Gastrocnemius medialis (tissue), 4 donors: ENCODE data around the gene TMEM92. TPM values are rescaled to one million over a fixed set of nuclear protein-coding genes. Genes with fewer than 3 reads are reported as not detected.

Experiments
- ATAC-seq, 2 donors: fragments of 150-250 bp; one replicate each; pipeline ENCODE4 v1.9.1; 2016
- DNase-seq, 2 donors: peaks; one replicate each; pipeline ENCODE4 v3.0.0-alpha.2; 2019
- H3K27ac ChIP-seq, 4 donors: fragments of 200-600 bp; sonication (generic); 1 replicate in 1 of 4; 2 replicates in 3 of 4; pipeline ENCODE4 v1.5.1; 2016 to 2018; ENCODE audit warnings: mild to moderate bottlenecking in 2 of 4, moderate library complexity in 1 of 4
- H3K27me3 ChIP-seq, 3 donors: fragments of 200-600 bp; sonication (generic) in 2 of 3; 1 replicate in 1 of 3; 2 replicates in 2 of 3; pipeline versions ENCODE4 v1.5.1 to v1.6.0; 2016 to 2019; ENCODE audit warnings: mild to moderate bottlenecking in 1 of 3, moderate library complexity in 1 of 3
- H3K36me3 ChIP-seq, 2 donors: fragments of 200-600 bp; sonication (generic) in 1 of 2; one replicate each; pipeline ENCODE4 v1.5.1; 2017 to 2018
- H3K4me1 ChIP-seq, 2 donors: fragments of 200-600 bp; sonication (generic) in 1 of 2; one replicate each; pipeline ENCODE4 v1.5.1; 2016 to 2017; ENCODE audit warnings: mild to moderate bottlenecking in 2 of 2
- H3K4me3 ChIP-seq, 4 donors: fragments of 200-600 bp; sonication (generic) in 3 of 4; 1 replicate in 1 of 4; 2 replicates in 3 of 4; pipeline ENCODE4 v1.5.1; 2016 to 2019; ENCODE audit warnings: mild to moderate bottlenecking in 2 of 4
- H3K9me3 ChIP-seq, 3 donors: fragments of 200-600 bp; sonication (generic) in 2 of 3; 1 replicate in 1 of 3; 2 replicates in 2 of 3; pipeline ENCODE4 v1.5.1; 2016 to 2019
- CTCF ChIP-seq, 5 experiments: fragments of 450-650 bp in 3 of 5; fragments of 200-600 bp in 2 of 5; sonication (generic) in 2 of 5; IDR thresholded peaks in 4 of 5; conservative IDR thresholded peaks in 1 of 5; 1 replicate in 4 of 5; 2 replicates in 1 of 5; pipeline ENCODE4 v1.5.1; 2016 to 2019; ENCODE audit warnings: antibody characterized with exemption in 5 of 5, mild to moderate bottlenecking in 3 of 5, moderate library complexity in 3 of 5
- POLR2A ChIP-seq, 2 donors: fragments of 450-650 bp; IDR thresholded peaks; one replicate each; pipeline ENCODE4 v1.6.1; 2017; ENCODE audit warnings: antibody characterized with exemption in 2 of 2, mild to moderate bottlenecking in 2 of 2, moderate library complexity in 2 of 2
- in situ Hi-C, 4 donors: fragments of 200-750 bp; cut with MboI; loops; one replicate each; pipeline versions ENCODE4 v1.15.0 to v1.8.0; 2017; ENCODE audit warnings: low sequenced_read_pairs in 4 of 4
- intact Hi-C: fragments of 100-400 bp; cut with DNase I; formaldehyde crosslinking; loops from one replicate; pipeline ENCODE4 v1.15.1; 2023; ENCODE audit warnings: low total_unique reads
- total RNA-seq, 4 donors: library from RNA; depleted of rRNA; stranded (reverse); fragments of >200 nt; gene quantifications; one replicate each; pipeline versions ENCODE4 v1.1.0 to v1.2.3, GENCODE V29; 2016

TMEM92 gene
- total RNA-seq, 4 donors from 2014 or later: not detected

GRCh38 chr17:50301891-50302584 is 27.8 kb downstream of the TMEM92 start:
- DNase-seq: no peak
- in situ Hi-C loops: no loop called here
- Histone ChIP-seq H3K9me3 (no peaks in the 10 kb centered on the region), H3K27ac (no peak overlapping the region), H3K4me1 (no peaks in the 10 kb centered on the region), H3K4me3 (no peak overlapping the region), H3K27me3 (peaks cover 0 to 2% (median 0%) of the 10 kb centered on the region in 3 donors), H3K36me3 (no peaks in the 10 kb centered on the region)
- TF ChIP-seq CTCF (IDR thresholded peaks at IDR 0.05 in 4 of 5, conservative IDR thresholded peaks at IDR 0.05 in 1 of 5) (no peak), POLR2A (IDR thresholded peaks at IDR 0.05) (no peak)
- ATAC-seq: no peak
- intact Hi-C loops: no loop called here

DNA sequence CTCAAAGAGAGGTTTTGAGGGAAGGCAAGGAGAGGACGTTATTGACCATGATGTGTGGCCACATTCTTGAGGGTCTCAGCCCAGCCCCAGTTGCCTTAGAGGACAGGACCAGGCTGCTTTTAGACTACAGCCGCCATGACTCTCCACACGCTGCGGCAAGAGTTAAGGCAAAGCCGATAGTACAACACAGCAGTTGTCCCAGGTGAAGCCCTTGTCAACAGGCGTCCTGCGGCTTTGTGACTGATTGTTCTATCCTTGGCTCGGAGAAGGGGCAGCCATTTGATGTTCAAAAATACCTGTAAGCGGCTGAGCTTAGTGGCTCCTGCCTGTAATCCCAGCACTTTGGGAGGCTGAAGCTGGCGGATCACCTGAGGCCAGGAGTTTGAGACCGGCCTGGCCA is 28.8 kb downstream of the TMEM92 start:
- no peak for DNase-seq
- no peaks in the 10 kb centered on the region for H3K9me3 ChIP-seq
- TF ChIP-seq CTCF (IDR thresholded peaks at IDR 0.05 in 4 of 5, conservative IDR thresholded peaks at IDR 0.05 in 1 of 5) (no peak), POLR2A (IDR thresholded peaks at IDR 0.05) (no peak)
- no peak overlapping the region for H3K4me3 ChIP-seq
- intact Hi-C loops: no loop called here
- H3K27me3 ChIP-seq: peaks cover 0 to 2% (median 0%) of the 10 kb centered on the region in 3 donors
- no peaks in the 10 kb centered on the region for H3K36me3 ChIP-seq
- no peaks in the 10 kb centered on the region for H3K4me1 ChIP-seq
- in situ Hi-C loops: no loop called here
- no peak overlapping the region for H3K27ac ChIP-seq
- no peak for ATAC-seq

DNA sequence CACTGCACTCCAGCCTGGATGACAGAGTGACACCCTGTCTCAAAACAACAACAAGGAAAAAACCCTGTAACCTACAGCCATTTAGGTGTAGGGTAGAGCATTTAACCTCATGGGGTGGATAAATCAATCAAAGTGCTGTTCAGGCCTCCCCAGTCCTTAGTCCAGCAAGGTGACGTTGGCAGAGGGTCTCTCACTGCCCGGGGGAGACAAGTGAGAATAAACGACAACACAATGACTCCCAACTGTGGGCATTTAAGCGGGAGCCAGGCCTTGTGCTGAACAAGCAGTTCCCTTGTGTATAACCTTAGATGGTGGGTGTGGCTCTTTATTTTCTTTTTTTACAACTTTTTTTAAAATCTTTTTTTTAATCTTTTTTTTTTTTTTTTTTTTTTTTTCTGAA is 29.3 kb downstream of the TMEM92 start:
- Histone ChIP-seq H3K4me3 (no peak overlapping the region), H3K9me3 (no peaks in the 10 kb centered on the region), H3K27me3 (peaks cover 0 to 2% (median 0%) of the 10 kb centered on the region in 3 donors), H3K27ac (no peak overlapping the region), H3K36me3 (no peaks in the 10 kb centered on the region), H3K4me1 (no peaks in the 10 kb centered on the region)
- in situ Hi-C loops (no loop called here), intact Hi-C loops (no loop called here)
- no peak for DNase-seq
- no peak for ATAC-seq
- TF ChIP-seq CTCF (IDR thresholded peaks at IDR 0.05 in 4 of 5, conservative IDR thresholded peaks at IDR 0.05 in 1 of 5) (no peak), POLR2A (IDR thresholded peaks at IDR 0.05) (no peak)

DNA sequence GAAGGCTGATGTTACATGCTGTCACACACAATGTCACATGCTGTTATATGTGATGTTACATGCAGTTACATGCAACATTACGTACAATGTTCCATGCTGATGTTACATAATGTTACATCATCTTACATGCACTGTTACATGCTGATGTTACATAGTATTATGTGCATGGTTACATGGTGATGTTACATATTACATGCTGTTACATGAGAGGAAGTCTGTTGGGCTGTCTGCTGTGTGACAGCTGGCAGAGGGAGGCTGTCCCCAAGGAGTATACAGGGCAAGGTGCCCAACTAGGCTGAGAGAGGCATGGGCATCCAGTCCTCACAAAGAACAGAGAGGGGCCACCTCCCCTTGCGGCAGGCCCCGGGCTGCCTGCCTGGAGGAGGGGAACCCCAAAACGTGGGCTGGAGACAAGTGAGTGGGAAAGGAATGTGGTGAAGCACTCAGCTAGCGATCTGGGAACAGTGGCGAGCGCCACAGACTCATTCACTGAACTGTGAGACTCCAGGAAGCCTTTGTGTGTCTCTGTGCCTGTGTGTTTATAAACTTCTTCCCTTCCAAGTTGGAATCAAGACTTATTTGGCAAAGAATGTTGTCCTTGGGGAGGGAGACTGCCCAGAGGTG is 30.6 kb downstream of the TMEM92 start:
- ATAC-seq (no peak), DNase-seq (no peak)
- H3K4me1 ChIP-seq: no peaks in the 10 kb centered on the region
- no peak overlapping the region for H3K4me3 ChIP-seq
- intact Hi-C loops: no loop called here
- peaks cover 0 to 2% (median 0%) of the 10 kb centered on the region in 3 donors for H3K27me3 ChIP-seq
- H3K9me3 ChIP-seq: no peaks in the 10 kb centered on the region
- H3K36me3 ChIP-seq: no peaks in the 10 kb centered on the region
- TF ChIP-seq CTCF (IDR thresholded peaks at IDR 0.05 in 4 of 5, conservative IDR thresholded peaks at IDR 0.05 in 1 of 5) (no peak), POLR2A (IDR thresholded peaks at IDR 0.05) (no peak)
- in situ Hi-C loops: no loop called here
- no peak overlapping the region for H3K27ac ChIP-seq
